ENCODE data around the gene MOV10. TPM values are rescaled to one million over a fixed set of nuclear protein-coding genes. Genes with fewer than 3 reads are reported as not detected.
A peak's percentile ranks its signal among the peaks of the same experiment; 100 is the strongest.

Gene MOV10
- total and polyA plus RNA-seq, 2 of the 13 experiments (the other 11 are each of a cell fraction or from before 2014, with no cell fraction given), result 56.4 to 58.2 TPM

DNA sequence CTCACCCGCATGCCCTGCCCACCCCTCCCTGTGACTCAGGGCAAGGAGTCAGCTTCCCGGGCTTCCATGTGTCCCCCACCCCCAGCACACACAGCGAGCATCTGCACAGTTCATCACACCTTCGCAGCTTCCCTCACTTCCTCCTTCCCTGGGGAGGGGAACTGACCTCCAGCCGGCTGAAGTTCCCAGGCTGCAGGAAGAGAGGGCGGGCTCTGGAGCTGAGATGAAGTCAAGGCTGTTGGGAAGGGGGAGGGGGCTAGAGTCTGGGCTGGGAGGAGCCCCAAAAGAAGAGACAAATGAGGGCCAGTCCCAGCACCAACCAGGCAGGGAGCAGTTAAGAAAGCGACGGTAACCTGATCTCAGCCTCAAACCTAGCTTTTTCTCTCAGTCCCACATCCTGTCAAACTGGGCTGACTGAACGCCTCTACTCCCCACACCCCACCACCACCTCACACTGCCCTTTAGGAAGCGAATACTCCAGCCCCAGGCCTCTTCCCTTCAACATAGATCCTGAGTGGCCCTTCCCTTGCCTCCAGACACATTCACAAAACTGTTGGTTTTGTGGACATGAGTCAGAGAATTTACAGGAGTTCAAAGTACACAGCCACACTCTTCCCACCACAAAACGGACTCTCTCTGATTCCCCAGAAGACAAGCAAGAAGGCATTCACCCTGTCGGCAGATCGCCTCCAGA lies 30.6 kb downstream of the MOV10 start (continued):
- TF ChIP-seq, protein P1, sequence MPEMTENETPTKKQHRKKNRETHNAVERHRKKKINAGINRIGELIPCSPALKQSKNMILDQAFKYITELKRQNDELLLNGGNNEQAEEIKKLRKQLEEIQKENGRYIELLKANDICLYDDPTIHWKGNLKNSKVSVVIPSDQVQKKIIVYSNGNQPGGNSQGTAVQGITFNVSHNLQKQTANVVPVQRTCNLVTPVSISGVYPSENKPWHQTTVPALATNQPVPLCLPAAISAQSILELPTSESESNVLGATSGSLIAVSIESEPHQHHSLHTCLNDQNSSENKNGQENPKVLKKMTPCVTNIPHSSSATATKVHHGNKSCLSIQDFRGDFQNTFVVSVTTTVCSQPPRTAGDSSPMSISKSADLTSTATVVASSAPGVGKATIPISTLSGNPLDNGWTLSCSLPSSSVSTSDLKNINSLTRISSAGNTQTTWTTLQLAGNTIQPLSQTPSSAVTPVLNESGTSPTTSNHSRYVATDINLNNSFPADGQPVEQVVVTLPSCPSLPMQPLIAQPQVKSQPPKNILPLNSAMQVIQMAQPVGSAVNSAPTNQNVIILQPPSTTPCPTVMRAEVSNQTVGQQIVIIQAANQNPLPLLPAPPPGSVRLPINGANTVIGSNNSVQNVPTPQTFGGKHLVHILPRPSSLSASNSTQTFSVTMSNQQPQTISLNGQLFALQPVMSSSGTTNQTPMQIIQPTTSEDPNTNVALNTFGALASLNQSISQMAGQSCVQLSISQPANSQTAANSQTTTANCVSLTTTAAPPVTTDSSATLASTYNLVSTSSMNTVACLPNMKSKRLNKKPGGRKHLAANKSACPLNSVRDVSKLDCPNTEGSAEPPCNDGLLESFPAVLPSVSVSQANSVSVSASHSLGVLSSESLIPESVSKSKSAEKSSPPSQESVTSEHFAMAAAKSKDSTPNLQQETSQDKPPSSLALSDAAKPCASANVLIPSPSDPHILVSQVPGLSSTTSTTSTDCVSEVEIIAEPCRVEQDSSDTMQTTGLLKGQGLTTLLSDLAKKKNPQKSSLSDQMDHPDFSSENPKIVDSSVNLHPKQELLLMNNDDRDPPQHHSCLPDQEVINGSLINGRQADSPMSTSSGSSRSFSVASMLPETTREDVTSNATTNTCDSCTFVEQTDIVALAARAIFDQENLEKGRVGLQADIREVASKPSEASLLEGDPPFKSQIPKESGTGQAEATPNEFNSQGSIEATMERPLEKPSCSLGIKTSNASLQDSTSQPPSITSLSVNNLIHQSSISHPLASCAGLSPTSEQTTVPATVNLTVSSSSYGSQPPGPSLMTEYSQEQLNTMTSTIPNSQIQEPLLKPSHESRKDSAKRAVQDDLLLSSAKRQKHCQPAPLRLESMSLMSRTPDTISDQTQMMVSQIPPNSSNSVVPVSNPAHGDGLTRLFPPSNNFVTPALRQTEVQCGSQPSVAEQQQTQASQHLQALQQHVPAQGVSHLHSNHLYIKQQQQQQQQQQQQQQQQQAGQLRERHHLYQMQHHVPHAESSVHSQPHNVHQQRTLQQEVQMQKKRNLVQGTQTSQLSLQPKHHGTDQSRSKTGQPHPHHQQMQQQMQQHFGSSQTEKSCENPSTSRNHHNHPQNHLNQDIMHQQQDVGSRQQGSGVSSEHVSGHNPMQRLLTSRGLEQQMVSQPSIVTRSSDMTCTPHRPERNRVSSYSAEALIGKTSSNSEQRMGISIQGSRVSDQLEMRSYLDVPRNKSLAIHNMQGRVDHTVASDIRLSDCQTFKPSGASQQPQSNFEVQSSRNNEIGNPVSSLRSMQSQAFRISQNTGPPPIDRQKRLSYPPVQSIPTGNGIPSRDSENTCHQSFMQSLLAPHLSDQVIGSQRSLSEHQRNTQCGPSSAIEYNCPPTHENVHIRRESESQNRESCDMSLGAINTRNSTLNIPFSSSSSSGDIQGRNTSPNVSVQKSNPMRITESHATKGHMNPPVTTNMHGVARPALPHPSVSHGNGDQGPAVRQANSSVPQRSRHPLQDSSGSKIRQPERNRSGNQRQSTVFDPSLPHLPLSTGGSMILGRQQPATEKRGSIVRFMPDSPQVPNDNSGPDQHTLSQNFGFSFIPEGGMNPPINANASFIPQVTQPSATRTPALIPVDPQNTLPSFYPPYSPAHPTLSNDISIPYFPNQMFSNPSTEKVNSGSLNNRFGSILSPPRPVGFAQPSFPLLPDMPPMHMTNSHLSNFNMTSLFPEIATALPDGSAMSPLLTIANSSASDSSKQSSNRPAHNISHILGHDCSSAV (CRISPR knock-in tag; IDR thresholded peaks at IDR 0.05; ENCODE audit: borderline replicate concordance), result no peak
- TF ChIP-seq KDM1A (CRISPR knock-in tag; IDR thresholded peaks at IDR 0.05) (no peak), ZNF564 (CRISPR knock-in tag; IDR thresholded peaks at IDR 0.05) (no peak), ZNF790 (CRISPR knock-in tag; IDR thresholded peaks at IDR 0.05; ENCODE audit: borderline replicate concordance) (no peak), ETV5 (CRISPR knock-in tag; IDR thresholded peaks at IDR 0.05; ENCODE audit: borderline replicate concordance) (no peak; the same call in 1 of the 2 replicates), MAFK (conservative IDR thresholded peaks at IDR 0.05 in 1 of 2, IDR thresholded peaks at IDR 0.05 in 1 of 2; ENCODE audit: low read length in 2 of 2) (no peak), FOXC1 (CRISPR knock-in tag; IDR thresholded peaks at IDR 0.05; ENCODE audit: borderline replicate concordance) (0 out of 2 replicates have a peak, but pooled peaks have one; percentile 59)
- TF ChIP-seq, protein P2, sequence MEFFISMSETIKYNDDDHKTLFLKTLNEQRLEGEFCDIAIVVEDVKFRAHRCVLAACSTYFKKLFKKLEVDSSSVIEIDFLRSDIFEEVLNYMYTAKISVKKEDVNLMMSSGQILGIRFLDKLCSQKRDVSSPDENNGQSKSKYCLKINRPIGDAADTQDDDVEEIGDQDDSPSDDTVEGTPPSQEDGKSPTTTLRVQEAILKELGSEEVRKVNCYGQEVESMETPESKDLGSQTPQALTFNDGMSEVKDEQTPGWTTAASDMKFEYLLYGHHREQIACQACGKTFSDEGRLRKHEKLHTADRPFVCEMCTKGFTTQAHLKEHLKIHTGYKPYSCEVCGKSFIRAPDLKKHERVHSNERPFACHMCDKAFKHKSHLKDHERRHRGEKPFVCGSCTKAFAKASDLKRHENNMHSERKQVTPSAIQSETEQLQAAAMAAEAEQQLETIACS (CRISPR knock-in tag; IDR thresholded peaks at IDR 0.05), result no peak
- TF ChIP-seq, protein P3, sequence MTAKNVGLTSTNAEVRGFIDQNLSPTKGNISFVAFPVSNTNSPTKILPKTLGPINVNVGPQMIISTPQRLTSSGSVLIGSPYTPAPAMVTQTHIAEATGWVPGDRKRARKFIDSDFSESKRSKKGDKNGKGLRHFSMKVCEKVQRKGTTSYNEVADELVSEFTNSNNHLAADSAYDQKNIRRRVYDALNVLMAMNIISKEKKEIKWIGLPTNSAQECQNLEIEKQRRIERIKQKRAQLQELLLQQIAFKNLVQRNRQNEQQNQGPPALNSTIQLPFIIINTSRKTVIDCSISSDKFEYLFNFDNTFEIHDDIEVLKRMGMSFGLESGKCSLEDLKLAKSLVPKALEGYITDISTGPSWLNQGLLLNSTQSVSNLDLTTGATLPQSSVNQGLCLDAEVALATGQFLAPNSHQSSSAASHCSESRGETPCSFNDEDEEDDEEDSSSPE (CRISPR knock-in tag; IDR thresholded peaks at IDR 0.05), result peak; percentile 55; the same call in 1 of the 2 replicates
- TF ChIP-seq, protein P4, sequence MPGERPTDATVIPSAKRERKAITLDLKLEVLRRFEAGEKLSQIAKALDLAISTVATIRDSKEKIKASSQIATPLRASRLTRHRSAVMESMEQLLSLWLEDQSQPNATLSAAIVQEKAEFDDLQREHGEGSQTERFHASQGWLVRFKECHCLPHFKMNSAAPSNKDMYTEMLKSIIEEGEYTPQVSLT (CRISPR knock-in tag; IDR thresholded peaks at IDR 0.05; ENCODE audit: borderline replicate concordance, low read depth), result no peak
- TF ChIP-seq, protein P5, sequence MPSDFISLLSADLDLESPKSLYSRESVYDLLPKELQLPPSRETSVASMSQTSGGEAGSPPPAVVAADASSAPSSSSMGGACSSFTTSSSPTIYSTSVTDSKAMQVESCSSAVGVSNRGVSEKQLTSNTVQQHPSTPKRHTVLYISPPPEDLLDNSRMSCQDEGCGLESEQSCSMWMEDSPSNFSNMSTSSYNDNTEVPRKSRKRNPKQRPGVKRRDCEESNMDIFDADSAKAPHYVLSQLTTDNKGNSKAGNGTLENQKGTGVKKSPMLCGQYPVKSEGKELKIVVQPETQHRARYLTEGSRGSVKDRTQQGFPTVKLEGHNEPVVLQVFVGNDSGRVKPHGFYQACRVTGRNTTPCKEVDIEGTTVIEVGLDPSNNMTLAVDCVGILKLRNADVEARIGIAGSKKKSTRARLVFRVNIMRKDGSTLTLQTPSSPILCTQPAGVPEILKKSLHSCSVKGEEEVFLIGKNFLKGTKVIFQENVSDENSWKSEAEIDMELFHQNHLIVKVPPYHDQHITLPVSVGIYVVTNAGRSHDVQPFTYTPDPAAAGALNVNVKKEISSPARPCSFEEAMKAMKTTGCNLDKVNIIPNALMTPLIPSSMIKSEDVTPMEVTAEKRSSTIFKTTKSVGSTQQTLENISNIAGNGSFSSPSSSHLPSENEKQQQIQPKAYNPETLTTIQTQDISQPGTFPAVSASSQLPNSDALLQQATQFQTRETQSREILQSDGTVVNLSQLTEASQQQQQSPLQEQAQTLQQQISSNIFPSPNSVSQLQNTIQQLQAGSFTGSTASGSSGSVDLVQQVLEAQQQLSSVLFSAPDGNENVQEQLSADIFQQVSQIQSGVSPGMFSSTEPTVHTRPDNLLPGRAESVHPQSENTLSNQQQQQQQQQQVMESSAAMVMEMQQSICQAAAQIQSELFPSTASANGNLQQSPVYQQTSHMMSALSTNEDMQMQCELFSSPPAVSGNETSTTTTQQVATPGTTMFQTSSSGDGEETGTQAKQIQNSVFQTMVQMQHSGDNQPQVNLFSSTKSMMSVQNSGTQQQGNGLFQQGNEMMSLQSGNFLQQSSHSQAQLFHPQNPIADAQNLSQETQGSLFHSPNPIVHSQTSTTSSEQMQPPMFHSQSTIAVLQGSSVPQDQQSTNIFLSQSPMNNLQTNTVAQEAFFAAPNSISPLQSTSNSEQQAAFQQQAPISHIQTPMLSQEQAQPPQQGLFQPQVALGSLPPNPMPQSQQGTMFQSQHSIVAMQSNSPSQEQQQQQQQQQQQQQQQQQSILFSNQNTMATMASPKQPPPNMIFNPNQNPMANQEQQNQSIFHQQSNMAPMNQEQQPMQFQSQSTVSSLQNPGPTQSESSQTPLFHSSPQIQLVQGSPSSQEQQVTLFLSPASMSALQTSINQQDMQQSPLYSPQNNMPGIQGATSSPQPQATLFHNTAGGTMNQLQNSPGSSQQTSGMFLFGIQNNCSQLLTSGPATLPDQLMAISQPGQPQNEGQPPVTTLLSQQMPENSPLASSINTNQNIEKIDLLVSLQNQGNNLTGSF (CRISPR knock-in tag; IDR thresholded peaks at IDR 0.05), result no peak
